ENCODE results near the gene HDAC6.

The HDAC6 gene

DNA sequence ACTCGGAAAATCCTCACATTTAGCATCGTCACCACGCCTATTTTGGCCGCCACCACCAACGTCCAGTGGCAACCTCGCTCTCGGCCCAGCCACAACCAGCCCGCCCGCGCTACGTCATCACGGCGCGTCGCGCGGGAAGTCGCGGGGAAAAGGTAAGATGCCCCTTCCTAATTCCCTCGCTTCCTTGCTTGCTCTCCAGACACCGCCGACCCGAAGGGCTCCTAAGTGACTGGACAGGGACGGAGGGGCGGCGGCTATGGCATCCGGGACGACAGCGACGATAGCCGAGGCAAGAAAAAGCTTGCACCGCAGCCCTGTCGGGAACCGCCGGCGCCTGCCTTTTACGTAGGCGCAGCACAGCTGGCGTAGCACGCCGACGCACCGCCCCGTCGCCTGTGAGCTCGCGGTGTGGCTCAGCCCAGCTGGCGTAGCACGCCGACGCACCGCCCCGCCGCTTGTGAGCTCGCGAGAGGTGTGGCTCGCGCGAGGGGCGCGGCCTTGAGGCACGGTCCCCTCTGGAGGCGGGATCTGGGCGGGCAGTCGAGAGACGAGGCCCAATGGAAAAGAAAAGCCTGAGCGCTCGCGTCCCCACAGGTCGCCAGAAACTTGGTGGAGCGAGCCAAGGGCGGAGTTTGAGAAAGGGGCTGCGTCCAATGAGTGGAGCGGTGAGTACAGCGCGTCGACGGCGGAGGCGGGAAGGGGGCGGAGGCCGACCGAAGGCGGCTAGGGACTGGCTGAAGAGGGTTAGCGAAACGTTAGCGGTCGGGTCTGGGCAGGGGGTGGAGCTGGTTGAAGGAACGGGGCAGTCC, at the start of gene HDAC6:
HDAC6 (plus strand) TSS at position 788 of the 809 bp plus-strand sequence. CDS start 626 bp downstream, outside the sequence.
- DNase-seq (ENCODE audit: low read depth, low spot score): peak; percentile 86

DNA sequence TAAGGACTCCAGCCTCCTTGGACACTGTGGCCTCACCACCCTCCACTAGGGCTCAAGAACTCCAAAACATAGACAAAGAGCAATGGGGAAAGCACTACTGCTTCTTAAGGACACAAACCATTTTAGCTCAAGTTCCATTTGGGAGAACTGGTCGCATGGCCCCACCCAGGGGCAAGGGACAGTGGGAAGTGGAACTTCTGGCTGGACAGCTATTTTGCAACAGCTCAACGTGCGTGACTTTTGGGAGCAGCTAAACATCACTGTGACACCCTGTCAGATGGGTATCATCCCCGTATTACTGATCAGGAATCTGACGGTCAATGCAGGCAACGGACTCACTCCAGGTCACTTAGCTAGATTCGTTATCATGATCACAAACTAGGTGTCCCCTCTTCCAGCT, 49.4 kb upstream of the HDAC6 start:
- DNase-seq (ENCODE audit: low read depth, low spot score): no peak

DNA sequence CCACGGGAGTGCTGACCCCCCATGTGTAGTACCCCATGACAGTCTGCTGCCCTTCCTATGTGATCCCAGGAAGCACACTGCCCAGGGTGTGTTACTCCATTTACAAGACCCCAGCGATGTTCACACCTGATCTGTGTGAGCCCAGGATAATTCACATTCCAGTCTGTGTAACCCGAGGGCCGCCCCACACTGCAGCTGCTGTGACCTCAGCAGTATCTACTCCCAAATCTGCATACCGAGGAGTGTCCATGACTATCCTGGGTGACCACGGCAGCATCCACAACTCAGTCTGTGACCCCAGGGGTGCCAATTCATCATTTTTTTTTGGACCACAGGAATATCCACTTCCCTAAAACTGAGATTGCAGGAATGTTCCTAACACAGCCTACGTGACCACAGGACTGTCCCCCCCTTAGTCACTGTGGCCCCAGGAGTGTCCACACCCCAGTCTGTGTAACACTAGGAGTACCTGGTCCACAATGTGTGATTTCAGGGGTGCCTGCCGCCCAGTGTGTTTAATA, 48.1 kb upstream of the HDAC6 start:
- no peak for DNase-seq (ENCODE audit: low read depth, low spot score)

DNA sequence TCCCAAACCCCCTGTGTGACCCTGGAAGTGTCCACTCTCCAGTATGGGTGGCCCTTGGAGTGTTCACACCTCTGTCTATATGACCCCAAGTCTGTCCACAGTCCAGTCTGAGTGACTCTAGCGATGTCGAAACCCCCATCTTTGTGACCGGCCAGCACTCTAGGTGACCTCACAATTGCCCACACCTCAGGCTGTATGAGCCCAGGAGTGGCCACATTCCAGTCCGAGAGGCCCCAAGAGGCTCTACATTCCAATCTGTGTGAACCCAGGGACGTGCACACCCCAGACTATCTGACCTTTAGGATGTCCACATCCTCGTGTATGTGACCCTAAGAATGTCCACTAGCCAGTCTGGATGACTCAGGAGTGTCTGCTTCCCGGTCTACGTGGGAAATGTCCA, 47.6 kb upstream of the HDAC6 start:
- DNase-seq (ENCODE audit: low read depth, low spot score): no peak

DNA sequence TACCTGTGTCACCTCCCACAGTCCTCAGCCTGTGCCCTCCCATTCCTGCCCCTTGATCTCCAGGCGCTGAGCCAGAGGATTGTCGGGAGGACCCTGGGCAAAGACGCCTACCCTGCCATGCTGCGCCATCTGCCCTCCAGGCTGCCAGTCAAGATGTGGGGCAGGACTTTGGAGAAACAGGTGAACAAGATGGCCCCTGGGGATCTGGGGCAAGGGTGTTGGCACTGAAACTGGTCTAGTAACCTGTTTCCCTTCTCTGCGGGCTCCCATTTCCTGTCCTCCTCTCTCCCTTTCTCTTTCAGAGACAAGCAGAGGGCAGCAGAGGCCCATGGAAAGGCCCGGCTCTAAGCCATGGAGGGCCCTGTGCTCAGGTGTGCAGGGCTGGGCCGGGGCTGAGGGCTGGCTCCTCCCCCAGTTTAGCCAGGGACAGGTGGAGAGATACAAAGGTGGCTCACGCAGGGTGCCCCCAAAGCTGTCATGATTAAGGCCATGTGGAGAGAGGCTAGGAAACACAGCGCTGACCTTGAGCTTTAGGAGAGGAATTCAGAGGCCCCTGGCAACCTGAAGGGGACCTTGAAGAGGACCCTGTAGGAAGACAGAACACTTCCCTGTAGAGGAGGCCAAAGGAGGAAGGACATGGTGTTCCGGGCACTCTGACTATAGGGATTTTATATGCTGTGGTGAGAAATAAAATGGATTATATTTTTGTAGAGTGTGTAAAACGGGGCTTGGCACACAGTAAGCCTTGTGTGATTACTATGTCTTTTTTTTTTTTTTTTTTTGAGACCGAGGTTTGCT, 40.0 kb upstream of the HDAC6 start, which contains the start of gene GLOD5:
GLOD5 (plus strand) TSS at position 74 of the 798 bp plus-strand sequence; CDS start at position 118, 44 bp downstream.
- peak; percentile 23 for DNase-seq (ENCODE audit: low read depth, low spot score)

DNA sequence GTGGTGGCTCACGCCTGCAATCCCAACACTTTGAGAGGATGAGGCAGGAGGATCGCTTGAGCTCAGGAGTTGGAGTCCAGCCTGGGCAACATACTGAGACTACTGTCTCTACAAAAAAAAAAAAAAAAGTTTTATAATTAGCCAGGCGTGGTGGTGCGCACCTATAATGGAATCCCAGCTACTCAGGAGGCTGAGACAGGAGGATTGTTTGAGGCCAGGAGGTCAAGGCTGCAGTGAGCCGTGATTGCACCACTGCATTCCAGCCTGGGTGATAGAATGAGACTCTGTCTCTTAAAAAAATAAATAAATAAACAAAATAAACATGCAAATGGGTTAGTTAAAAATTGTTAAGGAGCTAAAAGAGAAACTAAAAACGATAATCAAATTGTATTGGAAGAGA, 32.6 kb upstream of the HDAC6 start:
- DNase-seq (ENCODE audit: low read depth, low spot score): no peak

DNA sequence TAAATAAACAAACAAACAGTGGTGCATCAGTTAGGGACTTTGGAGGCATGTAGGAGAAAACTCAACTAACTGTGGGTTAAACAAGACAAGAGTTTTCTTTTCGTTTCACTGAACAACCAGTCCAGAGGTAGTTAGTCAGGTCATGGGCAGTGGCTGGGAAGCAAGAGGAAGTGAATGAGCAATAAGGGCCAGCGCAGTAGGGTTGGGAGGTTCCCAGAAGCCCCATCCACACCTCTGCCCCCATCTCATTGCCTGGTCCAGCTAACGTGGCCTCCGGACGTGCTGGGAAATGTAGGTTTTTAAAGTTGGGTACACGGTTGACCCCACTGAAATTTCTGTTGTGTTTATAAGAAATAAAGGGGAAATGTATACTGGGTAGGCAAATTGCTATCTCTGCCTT, 31.6 kb upstream of the HDAC6 start:
- no peak for DNase-seq (ENCODE audit: low read depth, low spot score)

DNA sequence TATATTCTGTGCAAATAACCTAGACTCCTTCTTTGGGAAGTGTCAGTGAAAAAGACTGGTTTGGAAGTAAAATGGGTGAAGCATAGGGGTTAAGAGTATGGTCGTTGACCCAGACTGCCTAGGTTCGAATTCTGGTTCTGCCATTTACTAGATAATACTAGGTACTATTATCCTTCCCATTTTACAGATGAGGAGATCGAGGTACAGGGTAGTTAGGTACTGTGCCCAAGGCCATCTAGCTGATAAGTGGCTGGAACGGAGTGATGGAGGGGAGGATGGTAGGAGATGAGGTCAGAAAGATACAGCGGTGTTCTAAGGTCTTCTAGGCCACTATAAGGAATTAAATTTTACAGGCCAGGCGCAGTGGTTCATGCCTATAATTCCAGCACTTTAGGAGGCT, 29.3 kb upstream of the HDAC6 start:
- no peak for DNase-seq (ENCODE audit: low read depth, low spot score)

DNA sequence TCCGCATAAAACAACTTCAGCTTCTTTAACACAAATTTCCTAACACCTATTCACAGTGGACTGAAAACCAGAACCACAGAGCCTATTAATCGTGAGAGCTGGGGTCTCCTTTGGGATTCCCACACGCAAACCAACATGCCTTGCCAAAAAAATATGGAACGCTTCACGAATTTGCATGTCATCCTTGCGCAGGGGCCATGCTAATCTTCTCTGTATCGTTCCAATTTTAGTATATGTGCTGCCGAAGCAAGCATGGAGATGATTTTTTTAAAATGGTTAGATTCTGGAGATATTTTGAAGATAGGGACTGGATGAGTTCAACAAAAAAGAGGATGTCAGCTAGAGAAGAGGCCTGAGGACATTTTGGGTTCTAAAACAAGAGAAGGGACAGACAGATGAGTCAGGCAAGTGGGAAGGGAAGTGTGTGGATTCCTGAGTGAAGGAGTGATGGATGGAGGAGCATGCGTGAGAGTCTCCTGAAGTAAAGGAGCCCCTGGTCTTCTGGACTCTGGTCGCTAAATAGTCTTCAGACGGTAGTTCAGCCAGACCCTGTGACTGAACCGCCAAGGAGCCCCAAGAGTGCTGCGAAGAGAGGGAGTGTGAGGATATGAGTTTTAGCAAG, 24.9 kb upstream of the HDAC6 start:
- DNase-seq (ENCODE audit: low read depth, low spot score): no peak

DNA sequence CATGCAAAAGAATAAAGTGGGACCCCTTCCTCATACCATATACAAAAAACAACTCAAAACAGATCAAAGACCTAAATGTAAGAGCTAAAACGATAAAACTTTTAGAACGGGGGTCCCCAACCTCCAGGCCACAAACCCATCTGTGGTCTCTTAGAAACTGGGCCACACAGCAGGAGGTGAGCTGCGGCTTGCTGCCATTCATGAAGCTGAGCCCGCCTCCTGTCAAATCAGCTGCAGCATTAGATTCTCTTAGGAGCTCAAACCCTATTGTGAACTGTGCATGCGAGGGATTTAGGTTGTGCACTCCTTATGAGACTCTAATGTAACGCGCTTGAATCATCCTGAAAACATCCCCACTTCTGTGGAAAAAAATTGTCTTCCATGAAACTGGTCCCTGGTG, 22.5 kb upstream of the HDAC6 start:
- DNase-seq (ENCODE audit: low read depth, low spot score): no peak

DNA sequence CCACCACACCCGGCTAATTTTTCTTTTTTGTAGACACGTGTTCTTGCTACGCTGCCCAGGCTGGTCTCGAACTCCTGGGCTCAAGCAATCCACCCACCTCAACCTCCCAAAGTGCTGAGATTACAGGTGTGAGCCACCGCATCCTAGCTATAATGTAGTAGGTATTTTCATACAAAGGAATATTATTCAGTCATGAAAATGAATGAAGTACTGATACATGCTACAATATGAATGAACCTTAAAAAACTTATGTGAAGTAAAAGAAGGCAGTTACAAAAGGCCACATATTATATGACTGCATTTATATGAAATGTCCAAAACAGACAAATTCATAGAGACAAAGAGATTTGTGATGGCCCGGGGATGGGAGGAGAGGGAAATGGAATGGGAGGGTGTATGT, 20.2 kb upstream of the HDAC6 start:
- DNase-seq (ENCODE audit: low read depth, low spot score): no peak

DNA sequence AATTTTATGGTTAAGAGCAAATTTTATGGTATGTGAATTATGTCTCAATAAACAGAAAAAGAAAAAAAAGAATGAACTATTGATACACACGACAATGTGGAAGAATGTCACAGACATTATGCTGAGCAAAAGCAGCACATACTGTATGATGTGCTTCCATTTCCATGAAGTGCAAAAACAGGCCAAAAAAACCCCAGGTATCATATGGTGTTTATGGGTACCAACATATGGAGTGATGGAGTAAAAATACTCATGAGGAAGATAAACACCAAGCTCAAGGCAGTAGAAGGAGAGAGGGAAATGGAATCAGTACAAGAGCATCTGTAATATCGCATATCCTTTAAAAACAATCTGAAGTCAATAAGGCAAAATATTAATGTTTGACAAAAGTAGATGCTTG, 19.7 kb upstream of the HDAC6 start:
- DNase-seq (ENCODE audit: low read depth, low spot score): no peak

DNA sequence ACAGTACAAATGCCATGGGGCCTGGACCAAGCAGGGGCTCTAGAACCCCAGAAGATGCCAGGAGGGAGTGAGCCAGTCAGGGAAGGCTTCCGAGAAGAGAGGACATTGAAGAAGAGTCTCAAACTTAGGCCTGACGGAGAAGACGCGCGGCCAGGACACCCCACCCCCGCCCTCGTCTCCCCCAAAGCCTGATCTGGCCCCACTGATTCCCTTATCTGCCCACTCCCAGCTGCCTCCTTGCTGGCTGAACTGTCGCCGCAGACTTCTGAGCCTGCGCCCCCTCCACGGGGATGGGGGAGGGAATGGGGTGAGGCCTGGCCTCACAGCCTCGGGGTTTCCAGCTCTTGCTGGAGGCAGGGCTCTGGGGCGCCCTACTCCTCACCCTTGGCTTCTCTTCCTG, 19.1 kb upstream of the HDAC6 start:
- no peak for DNase-seq (ENCODE audit: low read depth, low spot score)

DNA sequence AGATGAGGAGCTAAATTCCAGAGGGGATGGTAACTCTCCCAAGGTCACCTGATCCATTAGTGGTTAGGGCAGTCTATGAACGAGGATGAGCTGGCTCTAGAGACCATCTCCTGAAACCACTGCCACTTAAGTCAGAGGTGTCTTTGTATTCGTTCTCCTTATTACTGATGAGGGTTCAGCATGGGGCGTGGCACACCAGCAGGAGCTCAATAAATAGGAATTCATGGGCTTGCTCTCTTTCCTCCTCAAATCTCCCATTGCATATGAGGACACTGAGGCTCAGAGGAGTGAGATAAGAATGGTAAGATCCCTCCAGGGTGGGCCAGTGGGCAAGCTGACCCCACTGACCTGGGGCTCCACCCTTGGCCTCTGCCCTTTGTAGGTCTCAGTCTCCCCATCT, 17.1 kb upstream of the HDAC6 start:
- no peak for DNase-seq (ENCODE audit: low read depth, low spot score)

DNA sequence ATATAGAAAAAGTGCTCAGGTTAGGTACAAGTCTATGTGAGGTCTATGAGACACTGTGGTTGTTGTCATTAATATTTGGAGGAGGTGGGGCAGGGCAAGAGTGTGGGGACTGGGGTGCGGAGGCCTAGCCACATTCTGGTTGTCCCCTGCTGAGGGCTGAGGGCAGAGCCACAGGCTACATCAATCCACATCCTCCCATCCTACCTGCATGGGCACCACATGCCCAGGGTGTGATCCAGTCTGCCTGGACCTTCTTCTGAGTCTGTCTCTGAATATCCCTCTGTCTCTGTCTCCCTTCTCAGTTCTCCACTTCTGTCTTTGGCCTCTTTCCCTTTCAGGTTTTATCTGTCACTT, 16.7 kb upstream of the HDAC6 start:
- DNase-seq (ENCODE audit: low read depth, low spot score): no peak

DNA sequence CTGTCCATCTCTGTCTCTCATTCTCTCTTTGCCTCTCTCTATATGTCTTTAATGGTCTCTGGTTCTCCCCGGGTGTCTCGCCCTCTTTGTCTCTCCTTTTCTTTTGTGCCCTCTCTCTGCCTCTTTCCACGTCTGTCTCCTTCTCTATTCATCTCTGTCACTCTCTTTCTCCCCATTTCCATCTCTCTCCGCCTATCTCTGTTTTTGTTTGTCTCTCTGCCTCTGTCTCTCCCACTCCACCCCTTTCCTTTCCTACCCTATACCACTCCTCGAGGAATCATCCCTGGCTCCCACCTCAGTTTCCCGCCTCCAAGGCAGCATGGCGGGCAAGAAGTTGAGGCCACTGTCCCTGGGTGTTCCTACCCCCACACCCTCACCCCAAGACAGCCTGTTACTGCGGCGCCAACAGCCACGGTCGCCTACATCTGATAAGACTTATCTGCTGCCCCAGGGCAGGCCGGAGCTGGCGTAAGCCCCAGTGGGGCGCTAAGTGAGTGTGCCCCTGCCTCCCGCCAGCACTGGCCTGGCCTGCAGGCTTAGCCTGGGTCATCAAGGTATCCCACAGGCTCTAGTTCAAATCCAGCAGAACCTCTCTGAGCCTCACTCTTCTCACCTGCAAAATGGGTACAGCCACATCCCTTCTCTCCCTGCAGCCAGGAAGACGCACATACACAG, 16.2 kb upstream of the HDAC6 start:
- no peak for DNase-seq (ENCODE audit: low read depth, low spot score)

DNA sequence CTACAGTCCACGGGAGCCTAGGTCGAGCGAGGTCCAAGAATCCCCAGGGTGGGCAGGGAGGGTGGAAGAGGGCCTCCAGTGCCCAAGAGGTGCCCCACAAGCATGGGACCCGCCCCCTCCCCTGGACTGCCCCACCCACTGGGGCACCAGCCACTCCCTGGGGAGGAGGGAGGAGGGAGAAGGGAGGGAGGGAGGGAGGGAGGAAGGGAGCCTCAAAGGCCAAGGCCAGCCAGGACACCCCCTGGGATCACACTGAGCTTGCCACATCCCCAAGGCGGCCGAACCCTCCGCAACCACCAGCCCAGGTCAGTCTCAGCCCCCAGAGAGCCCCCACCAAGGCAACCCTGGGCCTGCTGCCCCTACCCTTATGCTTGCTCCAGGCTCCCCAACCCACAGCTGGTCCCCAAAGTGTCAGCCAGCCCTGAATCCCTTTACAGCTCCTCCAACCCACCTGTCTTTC, 15.5 kb upstream of the HDAC6 start, which contains the start of gene GATA1:
GATA1 (plus strand) TSS at position 250 of the 460 bp plus-strand sequence. CDS start 4,520 bp downstream, outside the sequence.
- DNase-seq (ENCODE audit: low read depth, low spot score): no peak

DNA sequence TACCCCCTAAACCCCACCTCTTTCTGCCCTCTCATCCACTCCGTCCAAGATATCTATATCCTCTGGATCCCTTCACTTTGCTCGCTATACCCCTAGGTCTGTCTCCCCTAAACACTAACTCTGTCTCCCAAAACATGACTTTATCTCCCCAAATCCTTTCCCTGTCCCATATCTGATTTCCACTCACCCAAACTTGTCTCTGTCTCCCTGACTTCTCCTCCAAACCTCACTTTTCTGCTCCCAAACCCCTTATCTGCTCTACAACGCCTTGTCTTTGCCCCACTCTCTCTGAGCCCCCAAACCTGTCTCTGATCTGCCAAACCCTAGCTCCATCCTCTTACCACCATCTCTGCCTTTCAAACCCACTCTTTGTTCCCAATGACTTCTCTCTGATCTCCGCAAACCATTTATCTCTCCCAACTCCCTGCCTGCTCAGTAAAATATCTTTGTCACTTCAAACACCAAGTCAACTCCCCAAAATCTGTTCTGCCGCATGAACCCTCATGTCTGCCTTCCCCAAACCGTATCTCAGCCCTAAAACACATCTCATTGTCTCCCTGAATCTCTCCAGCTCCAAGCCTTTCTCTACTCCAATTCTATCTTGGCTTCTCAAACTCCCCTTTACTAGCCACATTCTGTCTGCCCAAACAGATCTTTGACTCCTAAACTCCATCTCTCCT, 14.9 kb upstream of the HDAC6 start:
- DNase-seq (ENCODE audit: low read depth, low spot score): no peak

DNA sequence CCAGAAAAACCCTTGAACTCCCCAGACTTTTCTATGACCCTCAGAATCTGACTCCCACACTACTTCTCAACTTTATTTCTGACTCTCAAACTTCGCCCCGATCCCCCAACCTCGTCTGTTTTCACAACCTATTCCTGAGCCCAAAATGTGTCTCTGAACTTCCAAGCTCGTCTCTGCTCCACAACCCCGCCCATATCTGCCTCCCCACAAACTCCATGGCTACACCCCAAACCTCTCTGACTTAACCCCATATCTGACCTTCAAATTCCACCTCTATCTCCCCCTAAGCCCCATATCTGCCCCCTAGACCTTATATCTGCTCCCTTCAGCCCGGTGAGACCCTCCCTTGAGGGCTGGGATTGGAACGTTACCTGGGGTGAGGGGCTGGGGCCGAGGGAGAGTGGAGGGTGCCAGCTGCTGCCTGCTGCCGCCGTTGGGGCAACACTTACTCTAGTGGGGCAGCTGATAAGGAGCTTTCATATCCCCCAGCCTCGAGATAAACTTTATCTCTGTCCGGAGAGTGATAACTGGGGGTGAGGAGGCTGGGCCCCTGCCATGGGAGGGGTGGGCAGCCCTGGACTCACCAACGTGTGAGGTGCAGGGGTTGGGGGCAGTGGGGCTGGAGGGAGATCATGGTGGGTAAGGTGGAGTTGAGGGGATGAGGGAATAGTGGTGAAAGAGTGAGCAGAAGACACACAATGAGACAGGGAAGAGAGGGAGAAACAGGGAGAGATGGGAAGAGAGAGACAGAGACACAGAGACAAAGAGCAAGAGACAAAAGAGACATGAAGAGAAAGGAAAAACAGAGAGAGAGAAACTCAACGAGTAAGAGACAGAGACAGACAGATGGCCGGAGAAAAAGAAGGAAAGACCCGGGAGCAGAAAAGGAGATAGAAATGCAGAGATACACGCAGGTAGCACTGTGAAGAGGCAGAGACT, 14.1 kb upstream of the HDAC6 start:
- no peak for DNase-seq (ENCODE audit: low read depth, low spot score)

Measured in iPS DF 19.7 (cell line).